Measurements from ENCODE around the gene BTNL2.

- TF ChIP-seq EZH2phosphoT487 (IDR thresholded peaks at IDR 0.05) = no peak
- no peak for TF ChIP-seq CTCF (IDR thresholded peaks at IDR 0.05)
- no peak for TF ChIP-seq EZH2 (IDR thresholded peaks at IDR 0.05)
Measured at GRCh38 chr6:32355018-32355417, 52.0 kb downstream of the BTNL2 start.

Measured in neural progenitor cell (in vitro differentiated cells).